Activated T-cell treated with anti-CD3 and anti-CD28 coated beads, Interleukin-2, amount 50 U/mL, for 72 hours (primary cell): ENCODE results near the gene CTDNEP1. TPM values are rescaled to one million over a fixed set of nuclear protein-coding genes. Genes with fewer than 3 reads are reported as not detected.

Source experiments
- ATAC-seq, 2 donors: fragments of 150-1000 bp; cut with Tn5 transposase; replicated peaks in 1 of 2; 2 replicates each; pipeline ENCODE4 v1.10.0; 2021; ENCODE audit warnings: moderate library complexity in 2 of 2, mild to moderate bottlenecking in 1 of 2
- DNase-seq, 2 donors: peaks; one replicate each; pipeline ENCODE4 v3.0.0; 2021 to 2022; ENCODE audit warnings: mixed read lengths in 1 of 2
- H3K27ac Mint-ChIP-seq: one replicate; pipeline ENCODE4 v1.8.0; 2022; ENCODE audit warnings: mild to moderate bottlenecking, moderate library complexity, mixed read lengths
- H3K27me3 Mint-ChIP-seq: one replicate; pipeline ENCODE4 v1.8.0; 2022; ENCODE audit warnings: low read depth, mixed read lengths
- H3K36me3 Mint-ChIP-seq, 2 donors: one replicate each; pipeline ENCODE4 v1.8.0; 2022; ENCODE audit warnings: mixed read lengths in 2 of 2, mild to moderate bottlenecking in 1 of 2; ENCODE audit not compliant: insufficient read depth in 2 of 2
- H3K4me1 Mint-ChIP-seq: one replicate; pipeline ENCODE4 v1.8.0; 2022; ENCODE audit warnings: low read depth, mixed read lengths
- H3K4me3 Mint-ChIP-seq, 2 donors: one replicate each; pipeline ENCODE4 v1.8.0; 2022; ENCODE audit warnings: mild to moderate bottlenecking in 2 of 2, mixed read lengths in 2 of 2, moderate library complexity in 2 of 2
- H3K9me3 Mint-ChIP-seq, 2 donors: one replicate each; pipeline ENCODE4 v1.8.0; 2022; ENCODE audit warnings: mixed read lengths in 2 of 2
- total RNA-seq, 2 donors: library from RNA; stranded (reverse); gene quantifications; one replicate each; pipeline ENCODE4 v1.2.3, GENCODE V29; 2022

CTDNEP1 gene
- total RNA-seq, 2 donors from 2014 or later: 184 to 186 TPM

DNA sequence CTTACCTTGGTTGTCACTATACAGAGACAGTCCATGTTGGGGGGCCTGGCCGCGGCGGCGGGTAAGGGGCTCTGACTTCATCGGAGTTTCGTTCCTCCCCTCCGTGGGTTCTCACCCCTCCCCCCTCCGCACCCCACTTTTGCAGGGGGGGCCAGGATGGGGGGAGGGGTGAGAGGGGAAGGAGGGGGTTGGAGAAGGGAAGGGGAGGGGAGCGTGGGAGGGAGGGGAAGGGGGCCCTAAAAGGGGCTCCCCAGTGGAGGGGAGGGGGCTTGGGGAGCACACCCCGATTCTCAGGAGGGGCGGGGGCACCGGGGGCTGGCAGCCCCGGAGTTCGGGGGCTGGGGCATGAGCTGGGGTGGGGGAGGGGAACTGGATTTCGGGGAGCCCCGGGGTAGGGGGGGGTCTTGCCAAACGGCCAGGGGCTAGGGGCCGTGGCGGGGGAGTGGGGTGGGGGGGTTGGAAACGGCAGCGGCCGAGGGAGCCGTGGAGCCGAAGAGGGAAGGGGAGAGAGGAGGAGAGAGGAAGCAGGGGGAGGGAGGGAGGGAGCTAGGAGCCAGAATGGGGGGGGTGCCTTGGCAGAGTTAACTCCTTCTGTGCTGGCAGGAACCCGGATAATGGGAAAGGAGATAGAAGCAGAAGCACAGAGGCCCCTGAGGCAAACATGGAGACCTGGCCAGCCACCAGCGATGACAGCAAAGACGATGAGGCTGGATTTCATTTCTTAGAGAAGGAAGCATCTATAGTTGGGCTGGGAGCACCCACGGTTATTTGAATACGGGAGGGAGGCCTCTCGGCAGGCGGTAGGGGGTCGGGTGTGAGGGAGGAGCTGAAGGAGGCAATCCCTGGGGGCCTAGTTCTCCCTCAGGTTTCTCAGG, 34.2 kb downstream of the CTDNEP1 start:
- Mint-ChIP-seq H3K27me3 (no peaks in the 10 kb centered on the region), H3K4me3 (peak overlapping the region; percentile 71 to 92), H3K36me3 (peaks cover 0 to 2% of the 10 kb centered on the region in 2 donors), H3K27ac (peak overlapping the region; percentile 75), H3K4me1 (peaks cover 84% of the 10 kb centered on the region), H3K9me3 (no peaks in the 10 kb centered on the region)
- DNase-seq (peak in 1 of 2 donors; percentile 34), ATAC-seq (no peak)

DNA sequence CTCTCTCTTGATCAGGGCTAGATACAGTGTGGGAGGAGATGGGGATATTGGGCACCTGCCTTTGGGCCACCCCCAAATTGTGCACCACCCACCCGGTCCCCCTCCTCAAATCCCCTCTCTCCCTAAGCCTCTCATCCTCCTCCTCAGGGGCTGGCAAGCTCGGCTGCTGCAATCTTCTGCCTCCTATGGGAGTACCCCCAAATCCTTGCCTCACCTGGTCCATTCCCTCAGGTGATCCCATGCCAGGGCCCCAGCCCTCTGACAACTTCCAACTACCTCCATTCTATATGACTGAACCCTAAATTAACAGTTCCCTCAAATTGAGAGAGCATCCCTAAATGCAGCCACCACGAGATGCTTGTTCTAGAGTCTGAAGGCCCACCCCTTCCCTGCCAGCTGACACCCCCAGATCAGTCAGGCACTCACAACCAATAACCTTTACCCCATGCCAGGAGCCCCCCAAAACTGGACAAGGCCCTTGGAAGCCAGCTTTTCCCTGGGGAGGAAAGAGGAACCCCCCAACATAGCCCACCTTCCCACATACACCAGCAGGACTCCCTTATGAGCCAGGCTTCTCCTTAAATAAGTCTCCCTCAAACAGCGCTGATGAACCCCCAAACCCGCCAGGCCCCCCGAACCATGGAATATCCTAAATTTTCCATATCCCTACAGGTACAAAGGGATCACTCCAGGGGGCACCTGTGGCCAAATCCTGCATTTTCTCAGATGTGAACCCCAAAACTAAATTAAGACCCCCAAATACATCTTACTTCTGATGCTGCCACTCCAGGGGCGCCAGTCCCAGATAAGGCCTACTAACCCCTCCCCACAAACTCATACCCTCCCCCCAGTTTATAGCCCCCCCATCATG, 35.1 kb downstream of the CTDNEP1 start:
- peak overlapping the region; percentile 3 for H3K27ac Mint-ChIP-seq
- no peaks in the 10 kb centered on the region for H3K27me3 Mint-ChIP-seq
- H3K4me1 Mint-ChIP-seq: peaks cover 81% of the 10 kb centered on the region

GRCh38 chr17:7215652-7216180, 35.8 kb downstream of the CTDNEP1 start:
- Mint-ChIP-seq H3K36me3 (peaks cover 0 to under 1% of the 10 kb centered on the region in 2 donors), H3K4me3 (peak overlapping the region; percentile 88 to 92), H3K27ac (no peak overlapping the region), H3K4me1 (peaks cover 73% of the 10 kb centered on the region), H3K27me3 (no peaks in the 10 kb centered on the region), H3K9me3 (no peaks in the 10 kb centered on the region)
- DNase-seq (no peak), ATAC-seq (no peak)

More for the DNA sequence above, 35.1 kb downstream of the CTDNEP1 start:
- Mint-ChIP-seq H3K36me3 (peaks cover 0 to 2% of the 10 kb centered on the region in 2 donors), H3K9me3 (no peaks in the 10 kb centered on the region), H3K4me3 (peak overlapping the region; percentile 44 to 92)
- ATAC-seq (no peak), DNase-seq (no peak)

- ATAC-seq: no peak
- Mint-ChIP-seq H3K4me3 (peak overlapping the region; percentile 88 to 92), H3K4me1 (peaks cover 68% of the 10 kb centered on the region), H3K27me3 (no peaks in the 10 kb centered on the region), H3K9me3 (no peaks in the 10 kb centered on the region), H3K36me3 (no peaks in the 10 kb centered on the region), H3K27ac (no peak overlapping the region)
- DNase-seq: no peak
Measured at GRCh38 chr17:7215136-7215638, 36.3 kb downstream of the CTDNEP1 start.

DNA sequence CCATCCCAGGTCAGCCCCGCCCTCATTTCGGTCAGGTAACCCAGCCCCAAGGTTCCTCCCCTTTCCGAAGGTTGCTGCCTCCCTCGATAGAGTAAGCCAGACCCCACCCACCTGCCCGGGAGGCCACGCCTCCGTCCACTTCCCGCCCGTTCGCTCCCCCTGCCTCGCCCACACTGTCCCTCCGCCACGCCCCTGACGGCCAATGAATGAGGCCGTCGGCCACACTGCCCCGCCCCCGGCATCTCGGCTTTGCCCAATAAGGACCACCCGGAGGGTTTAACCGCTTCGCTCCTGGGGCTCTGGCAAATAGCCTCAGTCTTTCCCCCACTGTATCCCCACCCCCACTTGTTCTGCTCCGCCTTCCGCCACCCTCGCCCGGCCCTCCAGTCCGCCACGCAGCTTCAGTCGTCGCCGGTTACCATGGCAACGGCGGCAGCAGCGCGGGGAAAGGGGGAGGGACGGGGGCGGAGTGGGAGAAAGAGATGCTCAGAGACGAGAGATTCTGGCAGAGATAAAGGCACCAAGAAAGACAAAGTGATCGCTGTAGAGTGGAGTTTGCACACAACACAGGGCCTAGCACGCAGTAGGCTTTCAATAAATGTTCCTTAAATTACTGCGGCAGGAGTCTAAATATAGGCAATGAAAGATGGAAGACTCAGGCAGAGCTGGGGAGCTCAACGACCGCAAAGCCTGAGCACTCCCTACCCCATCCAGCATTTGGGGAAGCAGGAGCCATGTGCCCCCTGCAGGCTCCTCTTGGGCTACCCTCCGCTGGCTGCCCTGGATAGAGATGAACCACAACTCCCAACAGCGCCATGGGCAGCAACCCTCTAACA, 37.0 kb downstream of the CTDNEP1 start:
- H3K4me1 Mint-ChIP-seq: peaks cover 65% of the 10 kb centered on the region
- peak overlapping the region; percentile 68 for H3K27ac Mint-ChIP-seq
- no peaks in the 10 kb centered on the region for H3K9me3 Mint-ChIP-seq
- DNase-seq (peak; percentile 100), ATAC-seq (peak; percentile 88)
- H3K36me3 Mint-ChIP-seq: no peaks in the 10 kb centered on the region
- peak overlapping the region; percentile 88 to 92 for H3K4me3 Mint-ChIP-seq
- H3K27me3 Mint-ChIP-seq: no peaks in the 10 kb centered on the region

GRCh38 chr17:7213895-7214299, 37.6 kb downstream of the CTDNEP1 start:
- Mint-ChIP-seq H3K4me1 (peaks cover 59% of the 10 kb centered on the region), H3K9me3 (no peaks in the 10 kb centered on the region), H3K36me3 (no peaks in the 10 kb centered on the region), H3K4me3 (peak overlapping the region; percentile 88 to 92), H3K27ac (peak overlapping the region; percentile 68), H3K27me3 (no peaks in the 10 kb centered on the region)
- peak in 1 of 2 donors; percentile 66 for DNase-seq
- peak; percentile 0 for ATAC-seq

GRCh38 chr17:7211491-7212273, 39.9 kb downstream of the CTDNEP1 start:
- Mint-ChIP-seq H3K36me3 (no peaks in the 10 kb centered on the region), H3K27me3 (no peaks in the 10 kb centered on the region), H3K4me1 (peaks cover 48% of the 10 kb centered on the region), H3K9me3 (no peaks in the 10 kb centered on the region), H3K4me3 (no peak overlapping the region), H3K27ac (no peak overlapping the region)
- no peak for DNase-seq
- ATAC-seq: no peak

DNA sequence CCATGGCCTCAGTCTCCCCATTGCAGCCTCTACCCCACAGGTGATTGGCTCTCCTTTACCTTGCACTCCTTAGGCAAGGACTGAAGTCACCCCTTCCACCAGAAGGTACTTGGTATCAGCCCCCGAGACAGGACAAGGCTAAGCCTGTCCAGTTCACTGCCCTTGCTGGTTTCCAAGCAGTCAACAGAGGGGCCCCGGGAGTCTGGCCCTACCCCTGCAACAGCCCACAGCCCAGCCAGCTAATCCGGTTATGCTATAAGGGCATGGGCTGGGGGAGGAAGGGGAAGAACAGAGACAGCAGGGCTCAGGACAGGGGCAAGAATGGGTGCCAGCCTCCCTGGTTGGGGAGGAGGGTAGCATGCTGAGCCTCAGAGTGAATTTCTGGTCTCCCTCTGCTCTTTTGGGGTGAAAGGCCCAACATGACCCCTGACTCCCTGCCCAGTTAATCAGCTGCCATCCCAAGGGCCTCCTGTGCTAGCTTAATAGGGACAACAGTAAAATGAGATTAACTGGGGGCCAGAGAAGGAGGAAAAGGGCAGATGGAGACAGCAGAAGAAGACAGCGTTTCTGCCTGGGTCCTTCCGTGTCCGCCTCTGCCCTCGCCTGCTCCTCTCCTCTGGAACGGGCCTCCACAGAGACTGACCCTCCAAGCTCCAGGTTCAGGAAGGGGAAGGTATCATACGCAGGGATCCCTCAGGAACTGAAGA, 42.6 kb downstream of the CTDNEP1 start:
- H3K4me3 Mint-ChIP-seq: no peak overlapping the region
- no peak for ATAC-seq

DNA sequence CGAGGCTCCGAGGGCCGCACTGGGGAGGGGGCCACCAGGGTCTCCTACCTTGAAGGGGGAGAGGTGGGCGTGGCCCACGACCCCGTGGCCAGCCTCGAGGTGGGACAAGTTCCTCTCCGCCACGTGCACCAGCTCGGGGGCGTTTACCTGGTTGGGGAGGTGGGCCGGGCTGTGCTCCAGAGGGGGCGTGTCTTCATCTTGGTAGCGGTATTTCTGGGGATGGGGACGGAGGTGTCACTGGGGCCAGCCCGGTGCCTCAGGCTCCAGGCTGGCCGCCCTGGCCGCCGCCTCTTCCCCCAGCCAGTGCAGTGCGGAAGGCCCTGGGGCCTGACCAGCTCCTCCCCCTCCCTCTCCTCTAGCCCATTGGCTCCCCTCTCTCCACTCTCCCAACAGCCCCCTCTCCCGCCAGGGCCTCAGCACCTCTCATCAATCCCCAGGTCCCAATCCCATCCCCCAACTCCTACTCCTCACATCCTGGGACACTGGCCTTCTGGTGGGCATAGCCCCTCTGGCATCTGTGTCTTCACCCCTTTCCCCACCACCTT, 43.4 kb downstream of the CTDNEP1 start:
- Mint-ChIP-seq H3K9me3 (no peaks in the 10 kb centered on the region), H3K27me3 (no peaks in the 10 kb centered on the region), H3K4me1 (peaks cover 39% of the 10 kb centered on the region), H3K4me3 (no peak overlapping the region), H3K36me3 (no peaks in the 10 kb centered on the region), H3K27ac (no peak overlapping the region)
- DNase-seq: no peak
- ATAC-seq: no peak

More for the DNA sequence above, 42.6 kb downstream of the CTDNEP1 start:
- Mint-ChIP-seq H3K9me3 (no peaks in the 10 kb centered on the region), H3K27me3 (no peaks in the 10 kb centered on the region), H3K27ac (no peak overlapping the region), H3K4me1 (peaks cover 47% of the 10 kb centered on the region), H3K36me3 (no peaks in the 10 kb centered on the region)
- DNase-seq: no peak

- Mint-ChIP-seq H3K27ac (no peak overlapping the region), H3K9me3 (no peaks in the 10 kb centered on the region), H3K27me3 (no peaks in the 10 kb centered on the region), H3K4me1 (peaks cover 39% of the 10 kb centered on the region), H3K4me3 (peak overlapping the region in 1 of 2 donors; percentile 39), H3K36me3 (no peaks in the 10 kb centered on the region)
- no peak for DNase-seq
- ATAC-seq: no peak
Measured at GRCh38 chr17:7207120-7208001, 44.2 kb downstream of the CTDNEP1 start.
